Cardiac muscle cell (in vitro differentiated cells and primary cell): Measurements from ENCODE around the gene GOLGA2. TPM values are rescaled to one million over a fixed set of nuclear protein-coding genes. Genes with fewer than 3 reads are reported as not detected.

Experiments used
- DNase-seq, 2 donors: peaks; one replicate each; pipeline versions ENCODE4 v3.0.0 to v3.0.0-alpha.2; 2010 to 2017; ENCODE audit warnings: low read depth in 1 of 2, low spot score in 1 of 2
- H3K27ac ChIP-seq: fragments of 200-600 bp; sonication (generic); 2 replicates; pipeline ENCODE4 v1.5.1; 2016
- H3K27me3 ChIP-seq: fragments of 200-600 bp; sonication (generic); 2 replicates; pipeline ENCODE4 v1.6.0; 2016; ENCODE audit warnings: control low read depth
- H3K36me3 ChIP-seq: fragments of 200-600 bp; sonication (generic); 2 replicates; pipeline ENCODE4 v1.5.1; 2016; ENCODE audit warnings: control low read depth
- H3K4me1 ChIP-seq: fragments of 200-600 bp; sonication (generic); 2 replicates; pipeline ENCODE4 v1.8.1; 2017; ENCODE audit warnings: low read depth, mild to moderate bottlenecking, mixed run types
- H3K4me3 ChIP-seq: fragments of 200-600 bp; sonication (generic); 2 replicates; pipeline ENCODE4 v1.5.1; 2016; ENCODE audit warnings: mild to moderate bottlenecking
- H3K9me3 ChIP-seq: fragments of 200-600 bp; sonication (generic); 2 replicates; pipeline ENCODE4 v1.5.1; 2017; ENCODE audit warnings: low read depth, mild to moderate bottlenecking, control low read depth
- polyA plus RNA-seq: library from polyadenylated mRNA; unstranded; fragments of >200 nt; fragmentation: Nextera tagmentation; extraction: Ambion mirVana; gene quantifications from 2 replicates; pipeline ENCODE4 v1.2.1, GENCODE V29; 2016
- total RNA-seq: library from RNA; depleted of rRNA; stranded (reverse); fragments of >200 nt; gene quantifications from 2 replicates; pipeline ENCODE4 v1.2.3, GENCODE V29; 2016
- TF ChIP-seq, protein P1 (sequence below): IDR thresholded peaks from 2 replicates; pipeline ENCODE4 v1.5.1; 2012; ENCODE audit warnings: low read depth, mild to moderate bottlenecking, low read length

Gene GOLGA2
- total and polyA plus RNA-seq, 2 experiments from 2014 or later, result 32.0 to 95.3 TPM

DNA sequence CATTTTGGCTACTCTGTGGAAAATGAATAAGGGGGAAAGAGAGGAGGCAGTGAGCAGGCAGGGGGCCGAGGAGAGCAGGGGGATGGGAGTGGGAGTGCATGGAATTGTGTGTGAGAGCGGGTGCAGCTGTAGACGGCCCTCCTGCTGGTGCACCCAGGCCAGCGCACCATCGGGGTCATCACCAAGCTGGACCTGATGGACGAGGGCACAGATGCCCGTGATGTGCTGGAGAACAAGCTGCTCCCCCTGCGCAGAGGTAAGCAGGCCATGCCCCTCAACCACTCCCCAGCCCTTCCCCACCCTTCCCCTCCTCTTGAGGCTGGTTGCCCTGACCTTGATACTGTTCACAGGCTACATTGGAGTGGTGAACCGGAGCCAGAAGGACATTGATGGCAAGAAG, 56.0 kb downstream of the GOLGA2 start:
- H3K9me3 ChIP-seq, result no peaks in the 10 kb centered on the region
- H3K4me1 ChIP-seq, result no peaks in the 10 kb centered on the region
- no peak overlapping the region for H3K4me3 ChIP-seq
- H3K27me3 ChIP-seq, result no peaks in the 10 kb centered on the region
- no peak for DNase-seq
- H3K27ac ChIP-seq, result no peak overlapping the region
- TF ChIP-seq, protein P1, sequence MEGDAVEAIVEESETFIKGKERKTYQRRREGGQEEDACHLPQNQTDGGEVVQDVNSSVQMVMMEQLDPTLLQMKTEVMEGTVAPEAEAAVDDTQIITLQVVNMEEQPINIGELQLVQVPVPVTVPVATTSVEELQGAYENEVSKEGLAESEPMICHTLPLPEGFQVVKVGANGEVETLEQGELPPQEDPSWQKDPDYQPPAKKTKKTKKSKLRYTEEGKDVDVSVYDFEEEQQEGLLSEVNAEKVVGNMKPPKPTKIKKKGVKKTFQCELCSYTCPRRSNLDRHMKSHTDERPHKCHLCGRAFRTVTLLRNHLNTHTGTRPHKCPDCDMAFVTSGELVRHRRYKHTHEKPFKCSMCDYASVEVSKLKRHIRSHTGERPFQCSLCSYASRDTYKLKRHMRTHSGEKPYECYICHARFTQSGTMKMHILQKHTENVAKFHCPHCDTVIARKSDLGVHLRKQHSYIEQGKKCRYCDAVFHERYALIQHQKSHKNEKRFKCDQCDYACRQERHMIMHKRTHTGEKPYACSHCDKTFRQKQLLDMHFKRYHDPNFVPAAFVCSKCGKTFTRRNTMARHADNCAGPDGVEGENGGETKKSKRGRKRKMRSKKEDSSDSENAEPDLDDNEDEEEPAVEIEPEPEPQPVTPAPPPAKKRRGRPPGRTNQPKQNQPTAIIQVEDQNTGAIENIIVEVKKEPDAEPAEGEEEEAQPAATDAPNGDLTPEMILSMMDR, result no peak
- no peaks in the 10 kb centered on the region for H3K36me3 ChIP-seq

DNA sequence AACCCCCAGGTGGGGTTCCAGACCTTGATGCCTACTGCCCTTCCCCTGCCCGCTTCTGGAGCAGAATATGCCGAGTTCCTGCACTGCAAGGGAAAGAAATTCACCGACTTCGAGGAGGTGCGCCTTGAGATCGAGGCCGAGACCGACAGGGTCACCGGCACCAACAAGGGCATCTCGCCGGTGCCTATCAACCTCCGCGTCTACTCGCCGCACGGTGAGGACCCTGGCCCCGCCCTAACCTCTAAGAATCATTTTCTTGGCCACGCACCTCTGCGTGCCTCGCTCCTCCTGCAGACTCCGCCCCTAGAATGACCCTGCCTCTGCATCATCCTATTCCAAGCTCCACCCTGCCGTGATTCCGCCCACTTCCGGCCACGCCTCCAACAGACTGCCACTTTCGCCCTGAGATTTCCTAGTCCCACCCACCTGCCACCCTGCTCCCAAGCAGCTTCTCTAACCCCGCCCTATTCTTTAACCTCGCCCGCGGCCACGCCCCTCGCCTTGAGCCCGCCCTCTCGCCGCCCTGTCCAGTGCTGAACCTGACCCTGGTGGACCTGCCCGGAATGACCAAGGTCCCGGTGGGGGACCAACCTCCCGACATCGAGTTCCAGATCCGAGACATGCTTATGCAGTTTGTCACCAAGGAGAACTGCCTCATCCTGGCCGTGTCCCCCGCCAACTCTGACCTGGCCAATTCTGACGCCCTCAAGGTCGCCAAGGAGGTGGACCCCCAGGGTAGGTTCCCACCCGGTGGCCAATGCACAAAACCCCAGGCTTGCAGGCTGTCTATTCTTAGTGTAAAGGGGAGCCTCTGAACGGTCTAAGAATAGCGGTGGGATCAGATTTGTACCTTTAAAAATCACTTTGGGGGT, 57.1 kb downstream of the GOLGA2 start:
- no peaks in the 10 kb centered on the region for H3K36me3 ChIP-seq
- TF ChIP-seq, protein P1, result no peak
- H3K4me1 ChIP-seq, result no peaks in the 10 kb centered on the region
- H3K27me3 ChIP-seq, result no peaks in the 10 kb centered on the region
- H3K9me3 ChIP-seq, result no peaks in the 10 kb centered on the region
- H3K27ac ChIP-seq, result no peak overlapping the region
- DNase-seq, result peak; percentile 80 to 95
- peak overlapping the region; percentile 13 for H3K4me3 ChIP-seq

DNA sequence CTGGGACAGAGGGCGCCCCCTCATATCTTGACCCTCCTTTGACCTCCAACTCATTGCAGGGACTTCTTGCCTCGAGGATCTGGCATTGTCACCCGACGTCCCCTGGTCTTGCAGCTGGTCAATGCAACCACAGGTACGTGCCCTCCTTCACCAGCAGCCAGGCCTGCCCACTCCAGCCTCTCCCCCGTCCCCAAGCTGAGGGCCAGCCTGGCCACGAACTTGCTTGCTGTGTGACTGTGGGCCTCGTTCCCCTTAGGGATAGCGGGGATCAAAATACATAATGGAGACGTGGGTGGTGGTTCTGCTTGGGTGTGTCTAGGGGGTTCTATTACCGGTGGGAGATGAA, 57.7 kb downstream of the GOLGA2 start:
- no peak overlapping the region for H3K27ac ChIP-seq
- no peaks in the 10 kb centered on the region for H3K27me3 ChIP-seq
- no peaks in the 10 kb centered on the region for H3K9me3 ChIP-seq
- H3K4me3 ChIP-seq, result peak overlapping the region; percentile 13
- H3K36me3 ChIP-seq, result no peaks in the 10 kb centered on the region
- TF ChIP-seq, protein P1, result no peak
- DNase-seq, result no peak
- no peaks in the 10 kb centered on the region for H3K4me1 ChIP-seq

DNA sequence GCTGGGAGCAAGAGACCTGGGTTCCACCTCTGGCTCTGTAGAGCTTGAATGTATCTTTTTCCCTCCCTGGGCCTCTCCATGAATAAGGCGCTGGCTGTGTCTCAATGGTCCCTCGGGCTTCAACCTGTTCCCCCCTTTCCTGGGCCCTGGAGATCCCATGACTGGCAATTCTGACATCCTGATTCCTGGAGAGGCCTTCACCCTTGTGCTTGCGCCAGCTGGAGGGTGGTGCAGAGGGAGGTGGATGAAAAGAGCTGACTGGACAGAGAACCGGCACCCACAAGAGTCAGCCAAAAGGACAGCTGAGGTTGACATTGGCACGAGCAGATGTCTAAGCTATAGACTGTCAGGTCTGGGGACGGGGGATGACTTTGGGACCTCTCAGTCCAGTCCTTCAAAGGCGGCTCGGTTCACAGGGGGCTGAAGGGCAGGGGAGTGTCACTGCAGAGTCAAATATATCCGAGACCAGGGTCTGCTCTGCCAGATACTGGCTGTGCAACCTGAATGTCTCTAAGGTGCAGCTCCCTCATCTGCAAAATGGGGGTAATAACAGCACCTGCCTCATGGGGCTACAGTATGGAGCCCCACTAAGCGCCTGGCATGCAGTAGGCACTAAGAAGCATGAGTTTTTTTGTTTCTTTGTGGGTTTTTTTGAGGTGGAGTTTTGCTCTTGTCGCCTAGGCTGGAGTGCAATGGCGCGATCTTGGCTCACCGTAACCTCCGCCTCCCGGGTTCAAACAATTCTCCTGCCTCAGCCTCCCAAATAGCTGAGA, 58.8 kb downstream of the GOLGA2 start:
- Histone ChIP-seq H3K4me3 (no peak overlapping the region), H3K36me3 (no peaks in the 10 kb centered on the region), H3K27me3 (no peaks in the 10 kb centered on the region), H3K9me3 (no peaks in the 10 kb centered on the region), H3K27ac (no peak overlapping the region), H3K4me1 (no peaks in the 10 kb centered on the region)
- TF ChIP-seq, protein P1, result no peak
- no peak for DNase-seq

DNA sequence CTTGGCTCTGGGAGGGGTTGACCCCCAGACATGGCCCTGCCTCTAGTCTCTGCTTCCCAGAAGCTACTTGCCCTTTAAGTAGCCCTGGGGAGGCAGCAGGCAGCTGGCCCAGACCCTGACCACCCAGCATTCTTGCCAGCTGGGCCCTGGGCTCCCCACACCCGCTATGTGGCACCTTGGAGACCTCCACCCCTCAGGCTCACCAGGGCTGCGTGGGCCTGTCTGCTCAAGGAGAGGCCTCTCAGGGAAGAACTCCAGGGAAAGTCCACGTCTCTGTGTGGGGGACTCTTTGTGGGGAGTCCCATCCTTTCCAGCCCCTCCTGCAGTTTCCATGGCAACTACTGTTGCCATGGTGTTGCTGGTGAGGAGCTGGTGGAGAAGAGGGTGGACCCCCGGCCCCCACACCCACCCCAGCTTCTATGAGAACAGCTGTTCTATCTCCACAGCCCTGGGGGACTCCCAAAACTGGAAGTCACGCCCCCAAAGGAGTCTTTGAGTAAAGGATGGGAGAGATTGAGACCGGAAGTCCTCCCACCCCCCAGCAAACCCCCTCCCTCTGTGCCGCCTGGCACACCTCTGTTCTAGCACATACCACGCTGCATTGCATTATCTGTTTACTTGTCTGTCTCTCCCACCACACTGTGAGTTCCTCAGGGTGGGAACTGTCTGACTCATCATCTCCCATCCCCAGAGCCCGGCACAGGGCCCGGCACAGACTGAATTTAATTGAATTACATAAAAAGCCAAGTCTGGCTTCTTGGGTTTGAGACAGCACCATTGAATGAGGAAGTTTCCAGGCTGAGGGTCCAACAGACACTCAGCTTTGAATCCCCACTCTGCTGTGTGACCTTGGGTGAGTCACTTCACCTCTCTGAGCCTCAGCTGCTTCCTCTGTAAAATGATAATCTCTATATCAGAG, 60.1 kb downstream of the GOLGA2 start:
- no peak overlapping the region for H3K27ac ChIP-seq
- no peaks in the 10 kb centered on the region for H3K4me1 ChIP-seq

More for the DNA sequence above, 60.1 kb downstream of the GOLGA2 start:
- DNase-seq, result peak in 1 of 2 donors; percentile 75
- TF ChIP-seq, protein P1, result no peak
- Histone ChIP-seq H3K27me3 (no peaks in the 10 kb centered on the region), H3K4me3 (no peak overlapping the region), H3K9me3 (no peaks in the 10 kb centered on the region), H3K36me3 (no peaks in the 10 kb centered on the region)
